Activated CD4-positive, alpha-beta T cell treated with anti-CD3 and anti-CD28 coated beads for 1 hour (primary cell): Measurements from ENCODE around the gene FLT3LG.

ENCODE experiments used
- DNase-seq: peaks from one replicate; pipeline ENCODE4 v3.0.0-alpha.2; 2020

The FLT3LG gene

GRCh38 chr19:49520705-49521319 is 46.8 kb downstream of the FLT3LG start:
- DNase-seq, result no peak

- DNase-seq, result no peak
Observed at GRCh38 chr19:49524812-49525455, 50.9 kb downstream of the FLT3LG start.

GRCh38 chr19:49528211-49528771 is 54.3 kb downstream of the FLT3LG start:
- DNase-seq, result no peak

GRCh38 chr19:49530708-49531107 is 56.7 kb downstream of the FLT3LG start:
- no peak for DNase-seq

GRCh38 chr19:49533551-49534488 is 59.8 kb downstream of the FLT3LG start:
- peak; percentile 74 for DNase-seq

- DNase-seq, result no peak
Observed at GRCh38 chr19:49534632-49535385, 60.8 kb downstream of the FLT3LG start.
